GM19351 (cell line): ENCODE data around the gene RBM38.
"Not testable (repeated sequence)": the region's sequence is repeated elsewhere in the genome, so short reads cannot be mapped to it uniquely, and the experiment has no call there.

Experiments used
- ATAC-seq: cut with Tn5 transposase; IDR thresholded peaks from one replicate; pipeline ENCODE4 v1.9.1; 2021; ENCODE audit warnings: mild to moderate bottlenecking, moderate library complexity; ENCODE audit not compliant: unreplicated experiment

Gene RBM38

DNA sequence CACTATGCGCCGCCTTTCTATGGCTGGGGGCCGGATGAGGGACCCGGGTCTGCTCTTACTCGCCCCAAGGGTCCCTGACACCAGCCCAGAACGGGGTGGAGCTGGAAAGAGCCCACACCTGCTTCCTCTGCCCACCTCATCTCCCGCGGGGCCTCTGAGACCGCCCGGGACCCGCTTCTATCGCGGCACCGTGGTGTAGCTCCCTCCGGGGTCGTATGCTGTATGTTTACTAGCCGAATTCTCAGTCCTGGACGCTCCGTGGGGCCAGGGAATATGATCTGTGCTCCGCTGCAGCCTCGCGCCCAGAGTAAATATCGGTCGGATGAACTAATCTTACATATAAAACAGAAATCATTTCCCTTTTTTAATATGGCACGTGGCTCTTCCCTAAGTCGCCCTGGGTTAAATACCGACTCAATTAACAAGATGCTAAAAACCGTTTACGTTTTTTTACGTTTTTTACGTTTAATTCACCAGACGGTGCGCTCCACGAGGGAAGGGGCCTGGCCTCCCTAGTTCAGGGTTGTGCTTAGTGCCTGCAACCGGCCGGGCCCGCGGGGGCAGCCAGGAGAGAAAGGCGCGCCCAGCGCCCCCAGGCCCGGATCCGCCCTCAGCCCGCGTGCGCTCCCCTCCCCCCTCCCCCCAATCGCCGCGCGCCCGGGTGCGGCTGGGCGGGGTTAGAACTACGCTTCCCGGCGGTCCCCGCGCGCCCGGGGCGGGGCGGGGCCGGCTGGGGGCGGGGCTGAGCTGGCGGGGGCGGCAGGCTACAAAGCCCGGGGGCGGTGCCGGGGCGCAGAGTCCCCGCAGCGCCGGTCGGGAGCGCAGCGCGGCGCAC lies at the start of gene RBM38:
Gene RBM38, plus strand, starts transcription at position 793 of the 835 bp plus-strand sequence. CDS start 186 bp downstream, outside the sequence.
- ATAC-seq: peak; percentile 52

DNA sequence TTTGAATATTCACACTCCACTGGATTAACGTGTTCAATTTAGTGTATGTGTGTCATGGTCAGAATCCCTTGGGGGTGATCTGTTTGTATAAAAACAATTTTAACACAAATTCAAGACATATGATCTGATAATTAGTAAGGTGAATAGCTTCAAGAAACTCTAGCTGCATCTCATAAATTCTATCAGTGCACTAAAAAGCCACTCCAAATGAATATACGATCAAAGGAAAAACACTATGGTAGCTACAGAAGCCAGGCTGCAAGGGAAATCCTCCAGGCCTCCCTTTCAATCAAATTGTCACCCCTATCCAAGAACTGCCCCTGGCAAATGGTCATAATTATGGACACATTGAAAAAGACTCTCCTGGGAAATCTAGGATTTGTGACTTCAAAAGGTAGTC lies 49.5 kb upstream of the RBM38 start:
- ATAC-seq: no peak

- no peak for ATAC-seq
Measured at GRCh38 chr20:57342829-57343228, 48.4 kb upstream of the RBM38 start.

DNA sequence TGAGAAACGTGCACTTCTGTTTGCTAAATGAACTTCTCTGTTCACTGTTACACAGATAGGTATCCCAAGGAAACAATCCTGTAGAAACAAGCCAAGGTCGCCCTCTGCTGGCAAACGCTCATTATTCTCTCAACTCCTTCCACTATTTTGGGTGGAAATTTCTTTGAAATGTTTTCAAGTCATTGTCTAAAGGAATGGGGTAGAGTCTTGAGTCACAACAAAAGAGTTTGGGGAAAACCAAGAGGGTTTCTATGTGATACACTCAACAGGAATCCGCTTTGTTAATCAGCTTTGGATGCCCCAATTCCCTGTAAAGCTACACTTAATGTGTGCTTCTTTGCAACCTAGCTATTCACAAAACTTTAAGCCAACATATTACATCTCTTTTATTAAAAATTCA lies 44.7 kb upstream of the RBM38 start:
- ATAC-seq: no peak

DNA sequence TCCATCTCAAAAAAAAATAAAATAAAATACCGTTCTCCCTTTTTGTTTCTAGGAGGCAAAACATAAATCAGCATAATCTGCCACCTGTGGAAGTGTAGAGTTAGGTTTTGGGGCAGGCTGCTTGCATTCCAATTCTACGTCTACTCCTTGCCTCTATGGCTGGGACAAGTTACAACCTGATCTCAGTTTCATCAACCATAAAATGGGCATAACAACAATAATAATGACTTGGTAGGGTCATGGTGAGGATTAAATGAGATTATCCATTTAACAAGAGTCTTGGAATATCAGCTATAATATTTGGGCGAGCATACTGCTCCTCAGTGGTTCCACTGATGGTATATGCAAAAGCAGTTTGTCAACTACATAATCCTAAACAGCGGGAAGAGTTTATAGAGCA lies 43.8 kb upstream of the RBM38 start:
- no peak for ATAC-seq

DNA sequence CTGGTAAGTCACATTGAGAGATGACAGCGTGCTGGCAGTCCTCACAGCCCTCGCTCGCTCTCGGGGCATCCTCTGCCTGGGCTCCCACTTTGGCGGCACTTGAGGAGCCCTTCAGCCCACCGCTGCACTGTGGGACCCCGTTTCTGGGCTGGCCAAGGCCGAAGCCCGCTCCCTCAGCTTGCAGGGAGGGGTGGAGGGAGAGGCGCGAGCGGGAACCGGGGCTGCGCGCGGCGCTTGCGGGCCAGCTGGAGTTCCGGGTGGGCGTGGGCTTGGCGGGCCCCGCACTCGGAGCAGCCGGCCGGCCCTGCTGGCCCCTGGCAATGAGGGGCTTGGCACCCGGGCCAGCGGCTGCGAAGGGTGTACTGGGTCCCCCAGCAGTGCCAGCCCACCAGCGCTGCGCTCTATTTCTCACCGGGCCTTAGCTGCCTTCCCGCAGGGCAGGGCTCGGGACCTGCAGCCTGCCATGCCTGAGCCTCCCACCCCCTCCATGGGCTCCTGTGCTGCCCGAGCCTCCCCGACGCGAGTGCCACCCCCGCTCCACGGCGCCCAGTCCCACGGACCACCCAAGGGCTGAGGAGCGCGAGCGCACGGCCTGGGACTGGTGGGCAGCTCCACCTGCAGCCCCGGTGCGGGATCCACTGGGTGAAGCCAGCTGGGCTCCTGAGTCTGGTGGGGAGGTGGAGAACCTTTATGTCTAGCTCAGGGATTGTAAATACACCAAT lies 42.8 kb upstream of the RBM38 start:
- ATAC-seq: not testable (repeated sequence)

- not testable (repeated sequence) for ATAC-seq
Measured at GRCh38 chr20:57348922-57349574, 42.1 kb upstream of the RBM38 start.

DNA sequence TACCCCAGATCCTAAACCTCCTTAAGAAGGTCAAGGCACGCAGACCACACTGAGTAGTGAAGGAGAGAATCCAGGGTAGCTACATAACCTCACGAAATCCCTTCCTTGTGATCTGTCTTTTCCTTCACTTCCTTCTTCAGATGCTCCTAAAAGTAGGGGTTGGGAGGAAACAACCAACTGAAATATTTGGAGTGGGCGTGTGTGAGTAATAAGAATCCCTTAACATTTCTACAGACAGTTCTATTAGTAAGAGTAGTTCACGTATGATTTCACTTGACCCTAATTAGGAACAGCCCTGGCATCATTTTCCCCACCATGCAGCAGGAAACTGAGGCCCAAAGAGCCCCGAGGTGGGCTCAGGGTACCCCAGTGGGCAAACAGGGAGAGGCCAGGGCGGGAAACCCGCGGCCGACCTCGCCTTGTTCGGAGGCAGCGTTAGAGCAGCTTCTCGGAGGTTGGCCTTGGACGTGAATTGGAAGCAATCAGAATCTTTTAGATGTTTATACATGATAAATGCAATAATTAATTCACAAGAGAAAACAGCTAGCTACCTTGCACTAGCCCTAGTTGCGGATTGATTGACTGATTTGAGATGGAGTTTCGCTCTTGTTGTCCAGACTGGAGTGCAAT lies 41.0 kb upstream of the RBM38 start:
- ATAC-seq: no peak

GRCh38 chr20:57350726-57351041 lies 40.5 kb upstream of the RBM38 start:
- ATAC-seq: not testable (repeated sequence)

DNA sequence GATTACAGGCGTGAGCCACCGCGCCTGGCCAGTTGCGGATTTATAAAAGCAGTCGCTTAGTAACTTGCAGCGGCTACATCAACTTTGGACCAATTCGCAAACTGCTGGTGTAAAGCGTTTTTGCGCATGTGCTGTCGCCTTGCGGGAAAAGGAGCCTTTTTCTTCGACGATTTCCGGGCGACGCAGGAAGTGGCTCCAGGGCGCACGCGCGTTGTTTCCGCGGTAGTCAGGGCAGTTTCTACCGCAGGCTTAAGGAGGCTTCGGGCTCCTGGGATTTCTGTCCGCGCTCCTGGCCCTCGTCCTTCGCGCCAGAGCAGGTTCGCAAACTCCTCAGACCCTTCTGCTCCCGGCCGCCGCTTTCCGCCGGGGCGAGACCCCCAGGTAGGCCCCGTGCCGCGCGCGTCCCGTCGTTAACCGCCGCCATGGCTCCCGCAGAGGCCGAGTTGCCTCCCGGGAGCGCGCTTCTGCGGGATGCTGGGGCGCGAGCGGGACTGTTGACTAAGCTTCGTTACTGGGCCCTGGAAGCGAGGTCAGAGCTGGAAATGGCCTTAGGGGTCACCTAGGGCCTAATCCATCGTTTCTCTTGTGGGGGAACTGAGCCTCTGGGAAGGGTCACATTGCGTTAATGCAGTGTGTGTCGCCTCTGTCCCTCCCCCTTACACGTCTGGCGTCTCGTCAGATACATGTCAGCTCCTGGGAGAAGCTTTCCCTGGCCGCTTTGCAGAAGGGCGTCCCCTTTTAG lies 40.0 kb upstream of the RBM38 start, which contains the start of gene RAE1:
Gene RAE1, plus strand, starts transcription at position 214 of the 742 bp plus-strand sequence. CDS start 2,784 bp downstream, outside the sequence.
- peak; percentile 94 for ATAC-seq

GRCh38 chr20:57352305-57352704 lies 38.9 kb upstream of the RBM38 start:
- no peak for ATAC-seq

DNA sequence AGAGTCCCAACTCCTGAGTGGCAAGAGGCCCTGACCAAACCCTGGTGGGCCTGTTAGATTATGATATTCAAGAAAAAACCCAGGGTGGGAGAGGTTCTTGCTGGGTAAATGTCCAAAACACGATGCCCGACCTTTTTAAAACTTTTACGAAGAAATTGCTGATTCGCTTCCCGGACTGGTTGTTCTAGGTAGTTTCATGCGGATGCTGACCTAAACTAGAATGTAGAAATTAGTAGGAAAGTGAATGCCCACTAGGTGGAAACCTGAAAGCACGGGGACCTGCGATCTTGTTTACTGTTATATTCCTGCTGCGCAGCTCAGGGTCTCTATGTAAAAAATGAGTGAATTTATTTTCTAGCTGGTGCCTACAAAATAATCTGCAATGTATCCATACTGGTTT lies 37.8 kb upstream of the RBM38 start:
- ATAC-seq: no peak

GRCh38 chr20:57361517-57361916 lies 29.7 kb upstream of the RBM38 start:
- ATAC-seq: no peak

GRCh38 chr20:57364451-57364850 lies 26.7 kb upstream of the RBM38 start:
- no peak for ATAC-seq

- ATAC-seq: no peak
Measured at GRCh38 chr20:57369596-57369995, 21.6 kb upstream of the RBM38 start.

DNA sequence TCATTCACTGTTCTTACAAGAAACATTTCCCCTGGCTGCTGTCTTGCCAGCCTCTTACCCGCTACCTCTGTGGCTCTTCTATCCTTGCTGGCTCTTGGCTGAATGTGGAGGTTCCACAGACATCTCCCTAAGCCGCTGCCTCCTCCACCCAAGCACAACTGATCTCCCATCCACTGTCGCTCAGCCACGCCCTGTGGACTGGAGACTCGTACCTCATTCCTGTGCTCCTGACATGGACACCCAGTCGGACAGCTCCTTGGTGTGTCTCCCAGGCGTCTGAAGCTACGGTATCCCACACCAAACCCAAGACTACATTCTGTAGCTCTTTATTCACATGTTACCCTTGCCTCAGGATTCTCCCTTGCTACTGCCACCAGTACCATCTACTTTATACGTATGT lies 20.9 kb upstream of the RBM38 start:
- ATAC-seq: no peak

DNA sequence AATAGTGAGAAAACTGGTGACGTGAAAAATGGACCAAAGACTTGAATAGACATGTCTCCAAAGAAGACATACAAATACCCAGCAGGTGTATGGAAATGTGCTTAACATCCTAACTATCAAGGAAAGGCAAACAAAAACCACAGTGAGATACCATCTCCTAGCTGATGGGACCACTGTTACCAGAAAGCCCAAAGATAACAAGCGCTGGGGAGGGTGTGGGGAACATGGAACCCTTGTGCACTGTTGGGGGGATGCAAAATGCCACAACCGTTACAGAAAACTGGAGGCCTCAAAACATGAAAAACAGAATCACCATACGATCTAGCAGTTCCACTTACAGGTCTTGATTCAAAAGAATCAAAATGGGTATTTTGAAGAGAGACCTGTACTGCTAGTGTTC lies 19.8 kb upstream of the RBM38 start:
- ATAC-seq: no peak

DNA sequence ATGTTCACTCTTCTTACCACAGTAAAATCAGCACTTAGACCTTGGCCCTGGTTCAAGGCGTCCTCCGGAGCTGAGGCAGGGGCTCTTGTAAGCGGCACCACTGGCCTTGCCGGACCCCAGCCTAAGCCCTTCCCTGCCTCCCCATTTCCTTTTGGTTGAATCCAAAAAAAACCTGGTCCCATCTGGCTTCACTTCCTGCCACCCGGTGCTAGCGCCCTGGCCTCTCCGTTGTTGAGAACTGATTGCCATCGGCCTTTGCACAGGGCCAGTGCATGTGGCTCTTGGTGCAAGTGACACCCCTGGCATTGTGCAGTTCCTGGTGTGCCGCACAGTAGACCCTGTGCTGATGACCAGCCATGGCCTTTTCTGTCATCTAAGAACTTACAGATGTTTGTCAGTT lies 19.0 kb upstream of the RBM38 start:
- ATAC-seq: no peak

- ATAC-seq: no peak
Measured at GRCh38 chr20:57372581-57373350, 18.4 kb upstream of the RBM38 start.
